SK-N-SH (cell line): Measurements from ENCODE around the gene PRKCH. TPM values are rescaled to one million over a fixed set of nuclear protein-coding genes. Genes with fewer than 3 reads are reported as not detected.

Experiments
- CTCF ChIA-PET: fragments of 300-600, 350-600 bp; formaldehyde crosslinking; extraction: SDS; loops from one replicate; lab custom pipeline; 2021; lab: Yijun Ruan, JAX
- POLR2A ChIA-PET: fragments of 350-600 bp; sonication (Branson Sonifier 250); formaldehyde crosslinking; extraction: SDS; loops from one replicate; lab custom pipeline; 2020; ENCODE audit warnings: antibody characterized with exemption, inconsistent platforms; lab: Yijun Ruan, JAX
- DNase-seq: peaks from one replicate; pipeline ENCODE4 v3.0.0; 2012
- H2AFZ ChIP-seq: fragments of 200-600 bp; sonication (generic); 2 replicates; pipeline ENCODE4 v1.8.1; 2016; ENCODE audit warnings: antibody characterized with exemption, mild to moderate bottlenecking, low read depth
- H3F3A ChIP-seq: fragments of 200-600 bp; sonication (generic); replicated peaks from 2 replicates; pipeline ENCODE3; 2016; ENCODE audit warnings: antibody characterized with exemption, mild to moderate bottlenecking; ENCODE audit not compliant: insufficient read depth
- H3K27ac ChIP-seq, 2 experiments: fragments of 200-500 bp in 1 of 2; fragments of 200-600 bp in 1 of 2; sonication (Bioruptor generic) in 1 of 2; sonication (generic), shearing (Covaris generic) in 1 of 2; 2 replicates each; pipeline versions ENCODE4 v1.5.1 to v1.6.1; 2014 to 2016; ENCODE audit warnings: low read depth in 2 of 2, inconsistent platforms in 1 of 2, low read length in 1 of 2, mild to moderate bottlenecking in 1 of 2, mixed read lengths in 1 of 2
- H3K27me3 ChIP-seq: fragments of 200-600 bp; sonication (generic), shearing (Covaris generic); 2 replicates; pipeline ENCODE4 v1.6.1; 2016; ENCODE audit warnings: mixed run types; ENCODE audit not compliant: insufficient read depth
- H3K36me3 ChIP-seq, 2 experiments: fragments of 200-500 bp in 1 of 2; fragments of 200-600 bp in 1 of 2; sonication (Bioruptor generic) in 1 of 2; sonication (generic) in 1 of 2; replicated peaks in 1 of 2; 2 replicates each; pipeline versions ENCODE3 to v1.5.1; 2014 to 2016; ENCODE audit warnings: low read length in 1 of 2, mild to moderate bottlenecking in 1 of 2; ENCODE audit not compliant: insufficient read depth in 2 of 2, control insufficient read depth in 1 of 2
- H3K4me1 ChIP-seq, 2 experiments: fragments of 200-500 bp in 1 of 2; fragments of 200-600 bp in 1 of 2; sonication (Bioruptor generic) in 1 of 2; sonication (generic), shearing (Covaris generic) in 1 of 2; 2 replicates each; pipeline versions ENCODE4 v1.5.1 to v1.6.1; 2014 to 2016; ENCODE audit warnings: low read depth in 1 of 2, low read length in 1 of 2, mixed run types in 1 of 2; ENCODE audit not compliant: insufficient read depth in 2 of 2, control insufficient read depth in 1 of 2
- H3K4me2 ChIP-seq: fragments of 200-600 bp; sonication (generic), shearing (Covaris generic); 2 replicates; pipeline ENCODE4 v1.6.1; 2017; ENCODE audit warnings: mixed run types
- H3K4me3 ChIP-seq, 2 experiments: fragments of 200-500 bp in 1 of 2; fragments of 200-600 bp in 1 of 2; sonication (Bioruptor generic) in 1 of 2; sonication (generic), shearing (Covaris generic) in 1 of 2; 2 replicates each; pipeline versions ENCODE4 v1.5.1 to v1.8.1; 2014 to 2016; ENCODE audit warnings: low read depth in 2 of 2, inconsistent platforms in 1 of 2, low read length in 1 of 2, mild to moderate bottlenecking in 1 of 2, mixed read lengths in 1 of 2, moderate library complexity in 1 of 2
- H3K79me2 ChIP-seq: fragments of 200-600 bp; sonication (generic); 2 replicates; pipeline ENCODE4 v1.8.1; 2017; ENCODE audit warnings: mild to moderate bottlenecking; ENCODE audit not compliant: insufficient read depth
- H3K9ac ChIP-seq: fragments of 200-600 bp; sonication (generic); 2 replicates; pipeline ENCODE4 v1.6.1; 2017; ENCODE audit warnings: mixed run types
- H3K9me2 ChIP-seq: fragments of 200-600 bp; sonication (generic); 2 replicates; pipeline ENCODE4 v1.6.1; 2017; ENCODE audit warnings: mixed run types
- H3K9me3 ChIP-seq: fragments of 200-600 bp; sonication (generic); 2 replicates; pipeline ENCODE4 v1.6.1; 2017; ENCODE audit warnings: mixed run types, mild to moderate bottlenecking, moderate library complexity
- H4K20me1 ChIP-seq: fragments of 200-600 bp; sonication (generic); 2 replicates; pipeline ENCODE4 v1.6.1; 2017; ENCODE audit warnings: mild to moderate bottlenecking, mixed run types; ENCODE audit not compliant: insufficient read depth
- CHD2 ChIP-seq: fragments of 150-350 bp; IDR thresholded peaks from 2 replicates; pipeline ENCODE4 v1.6.1; 2018; ENCODE audit warnings: low read length; ENCODE audit not compliant: partially characterized antibody
- GABPA ChIP-seq: IDR thresholded peaks from 2 replicates; pipeline ENCODE4 v1.4.0; 2012; ENCODE audit warnings: low read depth, mild to moderate bottlenecking
- MEF2A ChIP-seq: IDR thresholded peaks from 2 replicates; pipeline ENCODE4 v1.4.0; 2012; ENCODE audit warnings: low read depth, borderline replicate concordance
- NFIC ChIP-seq: IDR thresholded peaks from 2 replicates; pipeline ENCODE4 v1.4.0; 2012; ENCODE audit warnings: borderline replicate concordance
- NRF1 ChIP-seq: IDR thresholded peaks from 2 replicates; pipeline ENCODE4 v1.6.1; 2012; ENCODE audit warnings: low read depth, mild to moderate bottlenecking, low read length
- RAD21 ChIP-seq: IDR thresholded peaks from 2 replicates; pipeline ENCODE4 v1.6.1; 2012; ENCODE audit warnings: mild to moderate bottlenecking, low read length
- RFX5 ChIP-seq: IDR thresholded peaks from 2 replicates; pipeline ENCODE4 v1.6.1; 2012; ENCODE audit warnings: mild to moderate bottlenecking, improper control_type of control experiment, low read length
- RXRA ChIP-seq: IDR thresholded peaks from 2 replicates; pipeline ENCODE4 v1.4.0; 2012; ENCODE audit warnings: low read depth, mild to moderate bottlenecking, borderline replicate concordance
- SIN3A ChIP-seq: IDR thresholded peaks from 2 replicates; pipeline ENCODE4 v1.6.1; 2012; ENCODE audit warnings: low read depth, mild to moderate bottlenecking, low read length, moderate library complexity, borderline replicate concordance
- TAF1 ChIP-seq: IDR thresholded peaks from 2 replicates; pipeline ENCODE4 v1.6.1; 2012; ENCODE audit warnings: low read depth, mild to moderate bottlenecking, low read length, moderate library complexity, borderline replicate concordance
- WGBS: methylation state at CpG from one replicate; pipeline ENCODE4 v1.1.6; 2017; ENCODE audit warnings: low lambda C conversion rate; 5-methylcytosine and 5-hydroxymethylcytosine counted together
- polyA plus RNA-seq, 3 experiments: library from polyadenylated mRNA; depleted of rRNA; stranded (reverse); fragments of >200 nt; gene quantifications; 2 replicates each; pipeline ENCODE4 v1.2.3, GENCODE V29; 2012
- TF ChIP-seq, protein P1 (sequence below): fragments of 150-350 bp; IDR thresholded peaks from 2 replicates; pipeline ENCODE4 v1.6.1; 2016; ENCODE audit warnings: mild to moderate bottlenecking, low read depth, low read length
- TF ChIP-seq, protein P2 (sequence below): IDR thresholded peaks from 2 replicates; pipeline ENCODE4 v1.4.0; 2012; ENCODE audit warnings: low read depth, borderline replicate concordance
- TF ChIP-seq, protein P3 (sequence below): fragments of 200-600 bp; sonication (generic); IDR thresholded peaks from 2 replicates; pipeline ENCODE4 v1.6.1; 2017; ENCODE audit warnings: antibody characterized with exemption, mild to moderate bottlenecking, moderate library complexity

The PRKCH gene
- polyA plus RNA-seq, 1 of the 3 experiments (the other 2 are of a cell fraction), result 4.2 TPM

DNA sequence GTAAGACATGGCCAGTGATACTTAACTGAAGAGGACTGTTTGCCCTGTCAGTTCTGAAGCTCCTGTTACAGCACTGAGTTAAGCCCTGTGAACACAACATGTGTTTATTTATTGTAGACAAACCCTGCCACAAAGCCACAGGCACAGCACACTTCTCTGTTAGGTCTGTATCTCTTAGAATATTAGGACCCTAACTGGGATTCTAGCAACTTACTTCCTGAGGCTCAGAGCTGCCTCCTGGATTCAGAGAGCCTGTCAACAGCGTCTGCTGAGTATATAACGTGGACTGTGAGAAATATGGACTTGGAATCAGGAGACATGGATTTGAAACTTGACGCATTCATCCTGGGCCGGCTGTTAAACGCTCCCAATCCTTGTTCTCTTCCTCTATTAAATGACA is 238.9 kb downstream of the PRKCH start (continued):
- TF ChIP-seq NRF1 (no peak), SIN3A (no peak)
- TF ChIP-seq, protein P1, sequence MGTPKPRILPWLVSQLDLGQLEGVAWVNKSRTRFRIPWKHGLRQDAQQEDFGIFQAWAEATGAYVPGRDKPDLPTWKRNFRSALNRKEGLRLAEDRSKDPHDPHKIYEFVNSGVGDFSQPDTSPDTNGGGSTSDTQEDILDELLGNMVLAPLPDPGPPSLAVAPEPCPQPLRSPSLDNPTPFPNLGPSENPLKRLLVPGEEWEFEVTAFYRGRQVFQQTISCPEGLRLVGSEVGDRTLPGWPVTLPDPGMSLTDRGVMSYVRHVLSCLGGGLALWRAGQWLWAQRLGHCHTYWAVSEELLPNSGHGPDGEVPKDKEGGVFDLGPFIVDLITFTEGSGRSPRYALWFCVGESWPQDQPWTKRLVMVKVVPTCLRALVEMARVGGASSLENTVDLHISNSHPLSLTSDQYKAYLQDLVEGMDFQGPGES, result no peak

DNA sequence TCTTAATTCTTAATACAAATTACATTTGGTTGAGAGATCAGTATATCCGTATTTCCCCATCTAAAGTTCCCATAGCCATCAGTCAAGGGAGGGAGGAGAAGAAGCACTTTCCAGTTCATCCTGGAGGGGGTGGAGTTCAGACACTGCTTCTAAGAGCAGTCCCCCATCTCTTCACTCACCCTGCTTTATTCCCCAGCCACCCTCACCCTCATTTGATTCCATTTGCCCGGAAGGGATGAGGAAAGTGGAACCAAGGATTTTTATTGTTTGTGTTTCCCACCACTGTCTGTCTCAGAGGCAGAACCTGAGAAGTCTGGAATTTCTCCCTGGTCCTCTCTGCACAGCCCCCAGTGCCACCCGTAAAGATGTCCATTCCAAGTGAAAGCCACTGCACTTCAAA is 239.7 kb downstream of the PRKCH start:
- Histone ChIP-seq H3K9me3 (no peaks in the 10 kb centered on the region), H3K4me1 (peaks cover 50 to 52% of the 10 kb centered on the region in 2 experiments), H2AFZ (peak overlapping the region; percentile 48; the same call in 1 of the 2 replicates), H3K79me2 (no peaks in the 10 kb centered on the region), H3K27ac (peak overlapping the region; percentile 94 to 97), H3K9me2 (no peaks in the 10 kb centered on the region), H3K36me3 (no peaks in the 10 kb centered on the region), H4K20me1 (no peaks in the 10 kb centered on the region), H3K27me3 (no peaks in the 10 kb centered on the region), H3K4me2 (peak overlapping the region; percentile 67), H3K9ac (peak overlapping the region; percentile 71), H3K4me3 (no peak overlapping the region), H3F3A (peaks cover 48% of the 10 kb centered on the region)
- POLR2A ChIA-PET, result no interaction called here
- WGBS, result 55% methylated on average over 3 of the region's 3 CpGs
- TF ChIP-seq, protein P2, sequence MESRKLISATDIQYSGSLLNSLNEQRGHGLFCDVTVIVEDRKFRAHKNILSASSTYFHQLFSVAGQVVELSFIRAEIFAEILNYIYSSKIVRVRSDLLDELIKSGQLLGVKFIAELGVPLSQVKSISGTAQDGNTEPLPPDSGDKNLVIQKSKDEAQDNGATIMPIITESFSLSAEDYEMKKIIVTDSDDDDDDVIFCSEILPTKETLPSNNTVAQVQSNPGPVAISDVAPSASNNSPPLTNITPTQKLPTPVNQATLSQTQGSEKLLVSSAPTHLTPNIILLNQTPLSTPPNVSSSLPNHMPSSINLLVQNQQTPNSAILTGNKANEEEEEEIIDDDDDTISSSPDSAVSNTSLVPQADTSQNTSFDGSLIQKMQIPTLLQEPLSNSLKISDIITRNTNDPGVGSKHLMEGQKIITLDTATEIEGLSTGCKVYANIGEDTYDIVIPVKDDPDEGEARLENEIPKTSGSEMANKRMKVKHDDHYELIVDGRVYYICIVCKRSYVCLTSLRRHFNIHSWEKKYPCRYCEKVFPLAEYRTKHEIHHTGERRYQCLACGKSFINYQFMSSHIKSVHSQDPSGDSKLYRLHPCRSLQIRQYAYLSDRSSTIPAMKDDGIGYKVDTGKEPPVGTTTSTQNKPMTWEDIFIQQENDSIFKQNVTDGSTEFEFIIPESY, result no peak
- no peak for TF ChIP-seq RXRA
- no peak for TF ChIP-seq TAF1
- no peak for TF ChIP-seq NFIC
- TF ChIP-seq RFX5, result no peak
- no peak for TF ChIP-seq GABPA
- TF ChIP-seq, protein P3, sequence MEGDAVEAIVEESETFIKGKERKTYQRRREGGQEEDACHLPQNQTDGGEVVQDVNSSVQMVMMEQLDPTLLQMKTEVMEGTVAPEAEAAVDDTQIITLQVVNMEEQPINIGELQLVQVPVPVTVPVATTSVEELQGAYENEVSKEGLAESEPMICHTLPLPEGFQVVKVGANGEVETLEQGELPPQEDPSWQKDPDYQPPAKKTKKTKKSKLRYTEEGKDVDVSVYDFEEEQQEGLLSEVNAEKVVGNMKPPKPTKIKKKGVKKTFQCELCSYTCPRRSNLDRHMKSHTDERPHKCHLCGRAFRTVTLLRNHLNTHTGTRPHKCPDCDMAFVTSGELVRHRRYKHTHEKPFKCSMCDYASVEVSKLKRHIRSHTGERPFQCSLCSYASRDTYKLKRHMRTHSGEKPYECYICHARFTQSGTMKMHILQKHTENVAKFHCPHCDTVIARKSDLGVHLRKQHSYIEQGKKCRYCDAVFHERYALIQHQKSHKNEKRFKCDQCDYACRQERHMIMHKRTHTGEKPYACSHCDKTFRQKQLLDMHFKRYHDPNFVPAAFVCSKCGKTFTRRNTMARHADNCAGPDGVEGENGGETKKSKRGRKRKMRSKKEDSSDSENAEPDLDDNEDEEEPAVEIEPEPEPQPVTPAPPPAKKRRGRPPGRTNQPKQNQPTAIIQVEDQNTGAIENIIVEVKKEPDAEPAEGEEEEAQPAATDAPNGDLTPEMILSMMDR, result peak; percentile 45
- TF ChIP-seq CHD2, result no peak
- TF ChIP-seq MEF2A, result no peak
- TF ChIP-seq, protein P1, result no peak
- TF ChIP-seq RAD21, result peak; percentile 17; the same call in 1 of the 2 replicates
- CTCF ChIA-PET, result interaction anchor here (1.3 to 1.4 kb wide), 2 partner anchors 10 to 85 kb away, joined by 3 to 4 read pairs; no protein-coding TSS in a partner anchor
- DNase-seq, result peak; percentile 47
